Activated CD4-positive, alpha-beta T cell treated with anti-CD3 and anti-CD28 coated beads for 1 hour (primary cell): ENCODE results near the gene HRNR.
"Not testable (repeated sequence)": the region's sequence is repeated elsewhere in the genome, so short reads cannot be mapped to it uniquely, and the experiment has no call there.

Experiments
- DNase-seq: peaks from one replicate; pipeline ENCODE4 v3.0.0-alpha.2; 2020

HRNR gene

GRCh38 chr1:152224093-152224492 is at the start of gene HRNR:
TSS of gene HRNR (minus strand) at chr1:152224193. CDS start at chr1:152223253, 940 bp downstream.
- DNase-seq, result no peak

GRCh38 chr1:152256394-152256793 is 32.4 kb upstream of the HRNR start:
- not testable (repeated sequence) for DNase-seq

DNA sequence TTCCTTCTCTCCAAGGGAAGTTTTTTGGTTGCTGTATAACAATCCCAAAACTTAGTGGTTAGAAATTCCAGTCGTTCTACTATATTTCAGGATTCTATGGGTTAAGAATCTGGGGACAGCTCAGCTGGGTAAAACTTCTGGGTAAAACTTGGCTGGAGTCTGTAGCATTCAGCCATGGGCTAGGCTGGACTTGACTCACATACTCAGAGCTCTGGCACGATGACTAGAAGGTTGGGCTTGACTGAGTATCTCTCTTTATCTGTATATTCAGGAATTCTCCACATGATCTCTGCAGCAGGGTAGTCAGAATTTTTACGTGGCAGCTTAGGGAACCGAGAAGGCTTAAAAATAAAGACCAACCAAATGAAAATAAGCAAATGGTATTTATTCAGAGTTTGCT is 28.2 kb upstream of the HRNR start:
- no peak for DNase-seq

GRCh38 chr1:152251391-152251790 is 27.4 kb upstream of the HRNR start:
- no peak for DNase-seq

DNA sequence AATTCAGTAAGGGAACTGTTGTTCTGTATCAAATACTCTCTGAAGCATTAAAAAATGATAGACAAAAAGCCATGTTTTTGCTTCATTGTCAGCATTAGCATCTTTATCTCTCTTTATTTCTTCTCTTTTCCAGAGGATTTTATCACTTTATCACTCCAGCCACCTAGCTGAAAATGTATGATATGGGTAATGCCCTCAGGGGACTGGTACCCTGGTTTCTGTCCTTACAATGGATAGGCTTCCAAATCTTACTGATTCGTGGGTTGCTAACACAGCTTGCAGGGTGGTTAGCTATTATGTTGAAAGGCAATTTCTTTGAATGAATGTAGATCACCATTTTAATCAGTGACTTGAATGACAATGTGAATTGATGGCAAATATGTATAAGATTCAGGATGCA is 23.3 kb upstream of the HRNR start:
- DNase-seq, result no peak

DNA sequence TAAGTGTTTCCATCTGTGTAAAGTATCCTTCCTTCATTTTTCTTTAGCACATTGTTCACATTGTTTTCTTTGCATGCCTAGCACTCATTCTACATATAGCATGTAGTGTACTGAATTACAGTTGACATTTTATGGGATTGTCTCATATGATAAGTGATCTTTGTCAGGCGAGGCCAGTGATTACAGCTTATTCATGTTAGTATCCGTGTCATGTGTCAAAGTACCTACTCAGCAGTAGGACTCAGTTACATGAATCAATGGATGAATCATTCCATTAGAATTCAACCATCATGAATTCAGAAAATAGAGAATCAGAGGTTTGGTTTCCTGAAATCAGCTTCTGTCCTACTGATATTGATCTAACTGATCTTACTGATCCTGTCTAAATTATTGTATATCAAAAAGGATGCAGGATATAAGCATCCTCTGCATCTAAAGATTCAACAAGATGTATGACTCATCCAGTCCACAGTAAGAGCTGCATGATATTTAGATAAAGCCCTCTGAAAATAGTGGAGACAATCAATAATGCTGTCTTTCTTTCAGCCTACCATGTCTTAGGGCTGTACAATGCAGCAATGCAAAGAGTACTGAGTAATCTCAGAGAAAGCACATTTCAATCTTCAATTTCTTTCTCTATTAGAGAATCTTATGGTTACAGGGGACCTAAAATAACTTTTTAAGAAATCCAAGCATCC is 20.7 kb upstream of the HRNR start:
- DNase-seq, result no peak

DNA sequence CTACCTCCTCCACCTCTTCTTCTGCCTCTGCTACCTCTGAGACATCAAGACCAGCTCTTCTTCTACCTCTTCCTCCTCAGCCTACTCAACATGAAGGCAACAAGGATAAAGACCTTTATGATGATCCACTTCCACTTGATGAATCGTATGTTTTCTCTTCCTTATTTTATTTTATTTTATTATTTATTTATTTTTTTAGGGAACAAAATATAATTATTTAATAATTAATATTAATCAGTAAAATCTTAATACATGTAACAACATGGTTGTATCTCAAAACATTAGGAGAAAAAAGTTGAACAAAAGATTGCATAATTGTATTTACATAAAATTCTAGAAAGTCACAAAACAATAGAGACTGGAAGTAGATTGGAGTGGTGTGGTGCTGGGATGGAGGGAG is 13.1 kb upstream of the HRNR start:
- no peak for DNase-seq

DNA sequence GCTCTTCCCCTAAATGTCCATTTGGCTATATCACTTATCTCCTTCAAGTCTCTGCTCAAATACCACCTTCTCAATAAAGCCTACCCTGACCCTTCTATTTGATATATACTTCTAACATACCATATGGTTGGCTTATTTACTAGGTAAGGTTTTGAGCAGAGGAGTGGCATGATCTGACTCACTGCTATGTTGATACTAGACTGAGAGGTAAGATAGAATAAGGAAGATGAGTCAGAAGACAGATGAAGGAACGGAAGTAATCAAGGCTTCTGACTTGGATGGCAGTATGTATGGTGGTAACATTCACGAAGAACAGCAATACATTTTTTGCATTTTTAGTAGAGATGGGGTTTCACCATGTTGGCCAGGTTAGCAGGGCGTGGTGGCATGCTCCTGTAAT is 4.8 kb upstream of the HRNR start:
- no peak for DNase-seq

GRCh38 chr1:152227310-152227928 is 3.4 kb upstream of the HRNR start:
- DNase-seq, result no peak

DNA sequence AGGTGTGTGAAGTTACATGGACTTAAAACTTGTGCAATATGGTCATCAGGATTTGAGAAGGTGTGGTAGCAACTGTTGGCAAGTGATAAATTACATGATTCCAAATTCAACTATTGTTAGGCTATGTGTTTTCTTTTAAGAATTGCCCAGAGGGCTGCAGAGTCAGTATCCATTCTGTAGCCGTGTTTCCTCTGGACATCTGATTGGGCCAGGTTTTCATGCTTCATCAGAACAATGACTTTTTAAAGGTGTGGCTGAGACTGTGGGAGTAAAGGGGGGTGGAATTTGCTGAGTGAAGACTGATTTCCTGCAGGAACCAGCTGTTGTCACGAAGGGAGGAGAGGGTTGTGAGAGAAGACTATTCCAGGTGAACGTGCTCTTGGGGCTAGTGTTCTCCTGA is 1.7 kb upstream of the HRNR start:
- DNase-seq, result no peak

GRCh38 chr1:152220166-152221163 is 3.5 kb downstream of the HRNR start:
- DNase-seq, result no peak

GRCh38 chr1:152219438-152219837 is 4.6 kb downstream of the HRNR start:
- DNase-seq, result not testable (repeated sequence)

- DNase-seq, result no peak
Observed at GRCh38 chr1:152218762-152219436, 5.1 kb downstream of the HRNR start.

- not testable (repeated sequence) for DNase-seq
Observed at GRCh38 chr1:152215604-152216003, 8.4 kb downstream of the HRNR start.

GRCh38 chr1:152214911-152215310 is 9.1 kb downstream of the HRNR start:
- not testable (repeated sequence) for DNase-seq

DNA sequence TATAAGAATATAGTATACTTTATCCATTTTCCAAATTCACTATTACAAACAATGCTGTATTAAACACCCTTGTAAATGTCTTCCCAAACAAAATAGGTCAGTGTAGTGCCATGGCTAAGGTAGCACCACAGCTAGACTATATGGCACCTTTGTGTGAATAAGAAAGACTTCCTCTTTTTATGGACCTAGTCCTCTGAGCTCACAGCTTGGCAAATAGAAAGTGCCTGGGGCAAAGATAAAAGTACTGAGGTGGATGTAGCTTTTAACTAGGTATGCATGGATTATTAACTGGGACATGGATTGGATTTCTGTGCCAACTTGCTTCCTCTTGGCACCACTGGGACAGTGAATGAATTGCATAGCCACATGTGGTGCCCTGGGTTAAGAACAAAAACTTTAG is 25.0 kb downstream of the HRNR start:
- no peak for DNase-seq

DNA sequence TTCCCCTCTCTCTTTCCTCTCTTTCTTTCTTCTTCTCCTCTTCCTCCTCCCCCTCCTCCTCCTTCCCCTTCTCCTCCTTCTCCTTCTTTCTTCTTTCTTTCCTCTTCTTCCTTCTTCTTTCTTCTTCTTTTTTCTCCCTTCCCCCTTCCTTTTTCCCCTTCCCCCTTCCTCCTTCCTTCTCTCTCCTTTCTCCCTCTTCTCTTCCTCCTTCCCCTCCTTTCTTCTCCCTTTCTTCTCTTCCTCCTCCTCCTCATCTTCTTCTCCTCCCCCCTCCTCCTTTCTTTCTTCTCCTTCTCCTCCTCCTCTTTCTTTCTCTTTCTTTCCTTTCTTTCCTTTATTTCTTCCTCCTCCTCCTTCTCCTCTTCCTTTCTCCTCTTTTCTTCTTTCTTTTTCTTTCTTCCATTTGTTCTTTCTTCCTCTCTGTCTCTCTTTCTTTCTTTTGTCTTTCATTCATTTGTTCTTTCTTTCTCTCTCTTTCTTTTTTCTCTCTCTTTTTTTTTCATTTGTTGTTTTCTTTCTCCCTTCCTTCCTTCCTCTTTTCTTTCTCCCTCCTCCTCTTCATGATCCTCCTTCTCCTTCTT is 26.5 kb downstream of the HRNR start:
- DNase-seq, result no peak

DNA sequence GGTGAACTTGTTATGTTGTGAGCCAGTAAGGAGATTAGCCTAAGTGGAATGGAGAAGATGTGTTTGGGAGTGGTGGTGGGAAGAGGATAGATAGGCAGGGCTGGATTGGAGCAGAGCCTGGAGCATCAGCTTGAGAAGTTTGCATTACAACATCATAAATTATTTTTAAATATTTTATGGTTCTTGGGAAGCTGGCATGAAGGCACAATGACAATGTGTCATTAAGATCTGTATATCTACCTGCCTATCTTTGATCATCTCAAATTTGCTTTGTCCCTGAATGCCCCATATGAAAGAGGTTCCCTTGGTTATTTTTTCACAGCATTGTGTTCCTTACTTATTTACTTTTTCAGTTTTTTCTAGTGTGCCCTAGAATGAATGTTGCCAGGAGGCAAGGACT is 32.3 kb downstream of the HRNR start:
- no peak for DNase-seq

GRCh38 chr1:152191260-152191659 is 32.7 kb downstream of the HRNR start:
- no peak for DNase-seq

DNA sequence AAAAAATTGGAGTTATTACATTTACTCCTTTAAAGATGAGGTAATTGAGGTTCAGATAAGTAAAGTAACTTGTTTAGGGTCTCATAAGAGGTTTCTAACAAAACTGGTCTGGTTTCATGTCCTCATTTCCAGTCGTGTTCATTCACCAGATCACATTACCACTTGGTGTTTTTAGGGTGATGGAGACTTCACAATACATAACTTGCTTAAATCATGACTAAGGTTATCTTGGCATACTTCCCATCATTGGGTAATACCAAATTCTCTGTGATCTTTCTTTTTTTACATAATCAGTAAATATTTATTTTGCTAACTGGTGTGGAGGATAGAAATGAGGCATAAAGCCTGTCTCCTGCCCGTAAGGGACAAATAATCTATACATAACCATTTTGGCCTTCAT is 33.4 kb downstream of the HRNR start:
- no peak for DNase-seq

DNA sequence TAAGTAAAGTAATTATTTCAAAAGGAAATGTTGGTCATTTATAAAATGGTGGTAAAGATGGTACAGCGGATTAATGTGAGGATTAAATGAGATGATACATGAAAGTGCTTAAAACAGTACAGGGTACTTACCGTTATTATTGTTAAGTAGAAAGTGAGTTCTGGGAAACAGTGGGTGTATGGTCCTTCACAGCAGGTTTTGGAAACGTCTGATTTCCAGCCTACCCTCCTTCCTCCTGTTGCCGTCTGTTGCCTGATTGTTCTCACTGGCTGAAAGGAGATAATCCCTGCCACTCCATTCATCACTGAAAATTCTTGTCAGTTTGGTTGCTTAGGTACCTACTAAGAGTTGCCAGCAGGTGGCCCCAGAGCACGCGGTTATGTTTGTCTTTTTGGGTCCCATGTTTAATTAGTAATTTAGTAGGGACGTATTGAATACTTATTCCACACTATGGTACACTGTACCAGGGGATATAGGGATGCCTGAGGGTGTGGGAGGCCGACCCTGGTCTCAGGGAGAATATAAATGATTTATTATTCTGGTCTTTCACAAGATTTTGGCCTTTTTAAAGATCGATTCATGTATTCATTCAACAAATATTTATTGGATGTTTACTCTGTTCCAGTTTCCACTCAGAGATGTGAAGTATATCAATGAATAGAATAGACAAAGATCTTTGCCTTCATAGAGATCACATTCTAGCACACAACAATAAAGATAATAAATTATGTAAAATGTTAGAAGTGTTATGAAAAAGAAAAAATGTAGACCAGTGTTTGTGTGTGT is 34.1 kb downstream of the HRNR start:
- peak; percentile 50 for DNase-seq
